SK-N-SH (cell line): ENCODE measurements around the gene CTAGE9. TPM values are rescaled to one million over a fixed set of nuclear protein-coding genes. Genes with fewer than 3 reads are reported as not detected.

Experiments used
- CTCF ChIA-PET: fragments of 300-600, 350-600 bp; formaldehyde crosslinking; extraction: SDS; loops from one replicate; lab custom pipeline; 2021; lab: Yijun Ruan, JAX
- POLR2A ChIA-PET: fragments of 350-600 bp; sonication (Branson Sonifier 250); formaldehyde crosslinking; extraction: SDS; loops from one replicate; lab custom pipeline; 2020; ENCODE audit warnings: antibody characterized with exemption, inconsistent platforms; lab: Yijun Ruan, JAX
- DNase-seq: peaks from one replicate; pipeline ENCODE4 v3.0.0; 2012
- H2AFZ ChIP-seq: fragments of 200-600 bp; sonication (generic); 2 replicates; pipeline ENCODE4 v1.8.1; 2016; ENCODE audit warnings: antibody characterized with exemption, mild to moderate bottlenecking, low read depth
- H3F3A ChIP-seq: fragments of 200-600 bp; sonication (generic); replicated peaks from 2 replicates; pipeline ENCODE3; 2016; ENCODE audit warnings: antibody characterized with exemption, mild to moderate bottlenecking; ENCODE audit not compliant: insufficient read depth
- H3K27ac ChIP-seq, 2 experiments: fragments of 200-500 bp in 1 of 2; fragments of 200-600 bp in 1 of 2; sonication (Bioruptor generic) in 1 of 2; sonication (generic), shearing (Covaris generic) in 1 of 2; 2 replicates each; pipeline versions ENCODE4 v1.5.1 to v1.6.1; 2014 to 2016; ENCODE audit warnings: low read depth in 2 of 2, inconsistent platforms in 1 of 2, low read length in 1 of 2, mild to moderate bottlenecking in 1 of 2, mixed read lengths in 1 of 2
- H3K27me3 ChIP-seq: fragments of 200-600 bp; sonication (generic), shearing (Covaris generic); 2 replicates; pipeline ENCODE4 v1.6.1; 2016; ENCODE audit warnings: mixed run types; ENCODE audit not compliant: insufficient read depth
- H3K36me3 ChIP-seq, 2 experiments: fragments of 200-500 bp in 1 of 2; fragments of 200-600 bp in 1 of 2; sonication (Bioruptor generic) in 1 of 2; sonication (generic) in 1 of 2; replicated peaks in 1 of 2; 2 replicates each; pipeline versions ENCODE3 to v1.5.1; 2014 to 2016; ENCODE audit warnings: low read length in 1 of 2, mild to moderate bottlenecking in 1 of 2; ENCODE audit not compliant: insufficient read depth in 2 of 2, control insufficient read depth in 1 of 2
- H3K4me1 ChIP-seq, 2 experiments: fragments of 200-500 bp in 1 of 2; fragments of 200-600 bp in 1 of 2; sonication (Bioruptor generic) in 1 of 2; sonication (generic), shearing (Covaris generic) in 1 of 2; 2 replicates each; pipeline versions ENCODE4 v1.5.1 to v1.6.1; 2014 to 2016; ENCODE audit warnings: low read depth in 1 of 2, low read length in 1 of 2, mixed run types in 1 of 2; ENCODE audit not compliant: insufficient read depth in 2 of 2, control insufficient read depth in 1 of 2
- H3K4me2 ChIP-seq: fragments of 200-600 bp; sonication (generic), shearing (Covaris generic); 2 replicates; pipeline ENCODE4 v1.6.1; 2017; ENCODE audit warnings: mixed run types
- H3K4me3 ChIP-seq, 2 experiments: fragments of 200-500 bp in 1 of 2; fragments of 200-600 bp in 1 of 2; sonication (Bioruptor generic) in 1 of 2; sonication (generic), shearing (Covaris generic) in 1 of 2; 2 replicates each; pipeline versions ENCODE4 v1.5.1 to v1.8.1; 2014 to 2016; ENCODE audit warnings: low read depth in 2 of 2, inconsistent platforms in 1 of 2, low read length in 1 of 2, mild to moderate bottlenecking in 1 of 2, mixed read lengths in 1 of 2, moderate library complexity in 1 of 2
- H3K79me2 ChIP-seq: fragments of 200-600 bp; sonication (generic); 2 replicates; pipeline ENCODE4 v1.8.1; 2017; ENCODE audit warnings: mild to moderate bottlenecking; ENCODE audit not compliant: insufficient read depth
- H3K9ac ChIP-seq: fragments of 200-600 bp; sonication (generic); 2 replicates; pipeline ENCODE4 v1.6.1; 2017; ENCODE audit warnings: mixed run types
- H3K9me2 ChIP-seq: fragments of 200-600 bp; sonication (generic); 2 replicates; pipeline ENCODE4 v1.6.1; 2017; ENCODE audit warnings: mixed run types
- H3K9me3 ChIP-seq: fragments of 200-600 bp; sonication (generic); 2 replicates; pipeline ENCODE4 v1.6.1; 2017; ENCODE audit warnings: mixed run types, mild to moderate bottlenecking, moderate library complexity
- H4K20me1 ChIP-seq: fragments of 200-600 bp; sonication (generic); 2 replicates; pipeline ENCODE4 v1.6.1; 2017; ENCODE audit warnings: mild to moderate bottlenecking, mixed run types; ENCODE audit not compliant: insufficient read depth
- FOXM1 ChIP-seq: IDR thresholded peaks from 2 replicates; pipeline ENCODE4 v1.4.0; 2012; ENCODE audit warnings: low read depth, mild to moderate bottlenecking
- GABPA ChIP-seq: IDR thresholded peaks from 2 replicates; pipeline ENCODE4 v1.4.0; 2012; ENCODE audit warnings: low read depth, mild to moderate bottlenecking
- IRF3 ChIP-seq: fragments of 150-350 bp; IDR thresholded peaks from 2 replicates; pipeline ENCODE4 v1.6.1; 2016; ENCODE audit warnings: mild to moderate bottlenecking, low read depth, low read length
- JUND ChIP-seq: IDR thresholded peaks from 2 replicates; pipeline ENCODE4 v1.4.0; 2012
- MEF2A ChIP-seq: IDR thresholded peaks from 2 replicates; pipeline ENCODE4 v1.4.0; 2012; ENCODE audit warnings: low read depth, borderline replicate concordance
- NRF1 ChIP-seq: IDR thresholded peaks from 2 replicates; pipeline ENCODE4 v1.6.1; 2012; ENCODE audit warnings: low read depth, mild to moderate bottlenecking, low read length
- PBX3 ChIP-seq: IDR thresholded peaks from 2 replicates; pipeline ENCODE4; 2012
- RAD21 ChIP-seq: IDR thresholded peaks from 2 replicates; pipeline ENCODE4 v1.6.1; 2012; ENCODE audit warnings: mild to moderate bottlenecking, low read length
- TEAD4 ChIP-seq: IDR thresholded peaks from 2 replicates; pipeline ENCODE4 v1.4.0; 2012; ENCODE audit warnings: mild to moderate bottlenecking, borderline replicate concordance; ENCODE audit not compliant: insufficient read depth
- WGBS: methylation state at CpG from one replicate; pipeline ENCODE4 v1.1.6; 2017; ENCODE audit warnings: low lambda C conversion rate; 5-methylcytosine and 5-hydroxymethylcytosine counted together
- polyA plus RNA-seq, 3 experiments: library from polyadenylated mRNA; depleted of rRNA; stranded (reverse); fragments of >200 nt; gene quantifications; 2 replicates each; pipeline ENCODE4 v1.2.3, GENCODE V29; 2012

Gene CTAGE9
- polyA plus RNA-seq, 1 of the 3 experiments (the other 2 are of a cell fraction) = not detected

- H3K4me3 ChIP-seq = no peak overlapping the region
- no peak overlapping the region for H3K9ac ChIP-seq
- H3K9me3 ChIP-seq = no peaks in the 10 kb centered on the region
- peaks cover 12% of the 10 kb centered on the region; the same call in 1 of the 2 replicates for H3K27me3 ChIP-seq
- H3K36me3 ChIP-seq = no peaks in the 10 kb centered on the region
- no peaks in the 10 kb centered on the region for H3K79me2 ChIP-seq
- no peaks in the 10 kb centered on the region for H3F3A ChIP-seq
- TF ChIP-seq RAD21 (no peak), FOXM1 (no peak)
- TF ChIP-seq, all 33 proteins: peak for 0
- Histone ChIP-seq H3K4me2 (no peak overlapping the region), H2AFZ (no peak overlapping the region), H3K9me2 (no peaks in the 10 kb centered on the region), H3K4me1 (no peaks in the 10 kb centered on the region), H4K20me1 (no peaks in the 10 kb centered on the region), H3K27ac (no peak overlapping the region)
- WGBS = 3% methylated on average over 1 of the region's 1 CpG
- ChIA-PET POLR2A (no interaction called here), CTCF (interaction anchor here (1.3 kb wide), 1 partner anchor 218 kb away, joined by 3 read pairs; no protein-coding TSS in a partner anchor)
- no peak for DNase-seq
These were observed 18.8 kb downstream of the CTAGE9 start for GRCh38 chr6:131692031-131692430.

DNA sequence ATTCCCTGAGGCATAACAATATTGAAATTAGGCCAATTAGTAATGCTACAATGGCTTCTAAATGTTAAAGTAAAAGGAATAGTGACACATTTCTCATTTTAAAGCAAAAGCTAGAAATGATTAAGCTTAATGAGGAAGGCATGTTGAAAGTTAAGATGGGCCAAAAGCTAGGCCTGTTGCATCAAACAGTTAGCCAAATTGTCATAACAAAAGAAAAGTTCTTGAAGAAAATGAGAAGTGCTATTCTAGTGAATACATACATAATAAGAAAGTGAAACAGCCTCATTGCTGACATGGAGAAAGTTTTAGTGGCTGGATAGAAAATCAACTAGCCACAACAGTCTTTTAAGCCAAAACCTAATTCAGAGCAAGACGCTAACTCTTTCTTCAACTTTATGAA lies 22.5 kb downstream of the CTAGE9 start:
- no peaks in the 10 kb centered on the region for H4K20me1 ChIP-seq
- no peak overlapping the region for H3K9ac ChIP-seq
- H3F3A ChIP-seq = no peaks in the 10 kb centered on the region
- POLR2A ChIA-PET = no interaction called here
- no peaks in the 10 kb centered on the region for H3K4me1 ChIP-seq
- no peaks in the 10 kb centered on the region for H3K9me3 ChIP-seq
- no peaks in the 10 kb centered on the region for H3K36me3 ChIP-seq
- H3K27ac ChIP-seq = no peak overlapping the region
- H3K4me3 ChIP-seq = no peak overlapping the region
- H3K27me3 ChIP-seq = peaks cover 12% of the 10 kb centered on the region; the same call in 1 of the 2 replicates
- 18% methylated on average over 1 of the region's 1 CpG for WGBS
- no peak overlapping the region for H2AFZ ChIP-seq
- H3K79me2 ChIP-seq = no peaks in the 10 kb centered on the region
- no peaks in the 10 kb centered on the region; the same call in 1 of the 2 replicates for H3K9me2 ChIP-seq
- H3K4me2 ChIP-seq = no peak overlapping the region
- TF ChIP-seq TEAD4 (no peak), RAD21 (no peak), NRF1 (no peak), PBX3 (no peak)
- TF ChIP-seq, all 33 proteins: peak for 0
- no peak for DNase-seq
- CTCF ChIA-PET = interaction anchor here (1.2 to 1.3 kb wide), 2 partner anchors 60 to 227 kb away, joined by 3 read pairs; no protein-coding TSS in a partner anchor

- Histone ChIP-seq H3K9ac (no peak overlapping the region), H3K4me1 (no peaks in the 10 kb centered on the region)
- CTCF ChIA-PET = no interaction called here
These were observed 23.8 kb downstream of the CTAGE9 start for GRCh38 chr6:131687022-131687421.

More at GRCh38 chr6:131687022-131687421, 23.8 kb downstream of the CTAGE9 start:
- H3F3A ChIP-seq = no peaks in the 10 kb centered on the region
- no peaks in the 10 kb centered on the region for H3K9me3 ChIP-seq
- no peak overlapping the region for H3K4me3 ChIP-seq
- no peaks in the 10 kb centered on the region for H3K79me2 ChIP-seq
- H3K9me2 ChIP-seq = no peaks in the 10 kb centered on the region; the same call in 1 of the 2 replicates
- H4K20me1 ChIP-seq = no peaks in the 10 kb centered on the region
- no peak overlapping the region for H2AFZ ChIP-seq
- TF ChIP-seq GABPA = no peak
- no peak for TF ChIP-seq JUND
- TF ChIP-seq IRF3 = no peak
- TF ChIP-seq MEF2A = no peak
- no peak for DNase-seq
- POLR2A ChIA-PET = no interaction called here
- H3K36me3 ChIP-seq = no peaks in the 10 kb centered on the region
- H3K27ac ChIP-seq = no peak overlapping the region
- 33% methylated on average over 3 of the region's 3 CpGs for WGBS
- H3K27me3 ChIP-seq = peaks cover 12% of the 10 kb centered on the region; the same call in 1 of the 2 replicates
- no peak overlapping the region for H3K4me2 ChIP-seq
